ENCODE measurements around the gene HRH3.

The HRH3 gene

DNA sequence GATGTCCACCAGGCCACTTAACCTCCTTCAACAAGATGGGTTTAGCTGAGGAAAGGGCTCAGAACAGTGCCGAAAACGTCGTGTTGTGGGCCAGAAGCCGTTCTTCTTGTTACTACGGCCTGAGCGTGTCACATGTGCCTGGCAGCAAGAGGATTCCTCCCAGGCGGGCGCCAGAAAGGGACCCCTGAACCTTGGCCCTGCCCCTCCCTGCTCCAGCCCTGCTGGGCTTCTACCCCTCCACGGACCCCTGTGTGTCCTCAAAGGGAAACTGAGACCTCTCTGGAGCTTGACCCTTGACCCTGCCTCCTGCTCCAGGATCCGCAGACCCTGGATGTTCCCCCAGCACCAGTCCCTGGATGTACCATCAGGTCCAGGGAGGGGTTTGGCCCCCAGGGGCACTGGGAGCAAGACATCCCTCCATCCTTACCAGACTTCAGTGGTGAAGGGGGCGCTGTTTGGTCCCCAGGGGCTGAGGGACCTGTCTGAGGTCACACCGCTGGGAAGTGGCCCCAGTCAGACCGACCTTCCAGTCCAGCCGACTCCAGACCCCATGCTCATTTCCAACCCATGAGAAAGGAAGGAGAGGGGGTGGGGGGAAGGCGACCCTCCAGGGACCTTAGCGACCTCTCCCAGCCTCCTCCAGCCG is 10.1 kb downstream of the HRH3 start:
- H3K9me3 ChIP-seq (ENCODE audit: control insufficient read depth, low read length) = no peaks in the 10 kb centered on the region
- H3K27ac ChIP-seq (ENCODE audit: insufficient read depth, low read depth, low read length, poor library complexity, severe bottlenecking) = no peak overlapping the region
- H3K4me3 ChIP-seq (ENCODE audit: insufficient read depth, low read depth, low read length) = no peak overlapping the region
- peaks cover 8% of the 10 kb centered on the region for H3K27me3 ChIP-seq (ENCODE audit: control insufficient read depth, insufficient read depth, low read length, poor library complexity, severe bottlenecking)
- no peaks in the 10 kb centered on the region for H3K36me3 ChIP-seq (ENCODE audit: control insufficient read depth, insufficient read depth, low read length)
- H3K4me1 ChIP-seq (ENCODE audit: control insufficient read depth, insufficient read depth, low read length) = peaks cover 8% of the 10 kb centered on the region
- 82 to 84% methylated on average over 17 of the region's 17 CpGs for WGBS, 2 experiments

DNA sequence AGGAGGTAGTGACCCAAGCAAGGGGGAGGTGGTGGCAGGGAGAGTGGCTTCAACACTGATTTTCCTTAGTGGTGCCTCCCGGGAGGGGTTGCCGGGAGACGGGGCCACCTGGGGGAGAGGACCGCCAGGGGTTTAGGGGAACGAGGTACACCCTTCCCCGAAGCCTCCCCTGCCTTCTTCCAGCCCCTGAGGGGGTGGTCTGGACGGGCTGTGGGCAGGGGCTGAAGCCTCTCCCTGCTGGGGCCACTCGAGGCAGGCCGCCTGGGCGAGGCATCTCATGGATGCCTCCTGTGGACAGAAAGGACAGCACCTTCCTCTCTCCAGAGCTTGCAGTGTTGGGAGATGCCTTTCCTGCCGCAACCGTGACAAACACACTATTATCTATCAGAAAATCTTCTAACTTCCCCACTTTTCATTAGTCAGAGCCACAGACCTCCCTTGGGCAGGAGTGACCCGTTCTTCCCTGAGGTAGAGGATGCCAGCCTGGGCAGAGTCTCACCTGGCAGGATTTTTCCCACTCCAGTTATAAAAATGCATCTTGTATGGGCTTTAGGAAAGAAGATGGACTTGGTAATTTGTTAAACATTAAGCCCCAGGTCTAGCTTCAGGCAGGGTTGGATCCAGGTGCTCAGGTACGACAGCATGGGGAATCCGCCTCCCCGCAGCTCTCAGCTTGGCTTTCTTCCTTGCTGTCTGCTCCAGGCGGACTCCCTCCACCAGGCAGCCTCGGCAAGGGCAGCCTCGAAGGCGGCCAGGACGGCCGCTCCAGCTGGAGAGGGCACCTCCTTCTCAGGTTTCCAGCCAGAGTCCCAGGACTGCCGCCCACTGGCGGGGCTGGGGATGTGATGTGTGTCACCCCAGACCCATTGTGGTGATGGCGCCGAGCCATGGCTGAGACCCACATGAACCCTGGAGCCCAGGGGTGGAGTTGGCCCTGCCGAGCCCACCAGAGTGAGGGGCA is 11.0 kb downstream of the HRH3 start:
- Histone ChIP-seq H3K27ac (ENCODE audit: insufficient read depth, low read depth, low read length, poor library complexity, severe bottlenecking) (no peak overlapping the region), H3K4me3 (ENCODE audit: insufficient read depth, low read depth, low read length) (no peak overlapping the region), H3K4me1 (ENCODE audit: control insufficient read depth, insufficient read depth, low read length) (peaks cover 8% of the 10 kb centered on the region), H3K27me3 (ENCODE audit: control insufficient read depth, insufficient read depth, low read length, poor library complexity, severe bottlenecking) (no peaks in the 10 kb centered on the region), H3K9me3 (ENCODE audit: control insufficient read depth, low read length) (no peaks in the 10 kb centered on the region), H3K36me3 (ENCODE audit: control insufficient read depth, insufficient read depth, low read length) (no peaks in the 10 kb centered on the region)
- WGBS, 2 experiments = 63 to 64% methylated on average over 27 of the region's 27 CpGs

DNA sequence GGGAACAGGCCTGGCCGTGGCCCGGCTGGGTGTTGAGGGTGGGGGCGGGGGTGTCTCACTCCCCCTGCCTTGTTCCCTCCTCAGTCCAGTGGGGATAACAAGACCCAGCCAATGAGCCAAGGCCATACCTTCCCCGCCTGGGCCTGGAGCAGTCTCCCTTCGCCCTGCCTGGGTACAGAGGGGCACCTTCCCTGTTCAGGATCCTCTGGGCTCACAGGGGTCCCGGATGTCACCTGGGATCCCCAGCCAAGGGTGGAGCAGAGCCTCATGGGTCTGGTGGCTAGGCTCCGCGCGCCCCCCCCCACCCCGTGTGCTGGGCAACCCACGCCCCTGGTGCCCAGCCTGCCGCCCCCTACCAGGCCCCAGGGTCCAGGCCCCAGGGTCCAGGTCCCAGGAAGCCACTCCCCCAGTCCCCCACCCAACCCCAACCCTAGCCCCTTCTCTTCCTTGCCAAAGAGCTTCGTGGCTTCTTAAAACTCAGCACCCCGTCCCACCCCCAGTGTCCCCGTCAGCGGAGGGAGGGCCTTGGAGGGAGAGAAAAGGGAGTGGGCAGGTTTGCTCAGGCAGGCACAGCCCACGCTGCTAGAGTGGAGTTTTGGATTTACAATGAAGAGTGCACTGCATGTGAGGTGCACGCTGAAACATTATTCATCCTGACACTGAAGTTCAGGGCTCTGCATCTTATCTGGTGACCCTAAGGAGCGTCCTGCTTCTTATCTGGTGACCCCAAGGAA is 11.8 kb downstream of the HRH3 start:
- no peaks in the 10 kb centered on the region for H3K9me3 ChIP-seq (ENCODE audit: control insufficient read depth, low read length)
- no peak overlapping the region for H3K4me3 ChIP-seq (ENCODE audit: insufficient read depth, low read depth, low read length)
- H3K27me3 ChIP-seq (ENCODE audit: control insufficient read depth, insufficient read depth, low read length, poor library complexity, severe bottlenecking) = no peaks in the 10 kb centered on the region
- H3K4me1 ChIP-seq (ENCODE audit: control insufficient read depth, insufficient read depth, low read length) = peaks cover 8% of the 10 kb centered on the region
- 91 to 95% methylated on average over 17 to 19 of the region's 19 CpGs for WGBS, 2 experiments
- H3K27ac ChIP-seq (ENCODE audit: insufficient read depth, low read depth, low read length, poor library complexity, severe bottlenecking) = no peak overlapping the region
- no peaks in the 10 kb centered on the region for H3K36me3 ChIP-seq (ENCODE audit: control insufficient read depth, insufficient read depth, low read length)

DNA sequence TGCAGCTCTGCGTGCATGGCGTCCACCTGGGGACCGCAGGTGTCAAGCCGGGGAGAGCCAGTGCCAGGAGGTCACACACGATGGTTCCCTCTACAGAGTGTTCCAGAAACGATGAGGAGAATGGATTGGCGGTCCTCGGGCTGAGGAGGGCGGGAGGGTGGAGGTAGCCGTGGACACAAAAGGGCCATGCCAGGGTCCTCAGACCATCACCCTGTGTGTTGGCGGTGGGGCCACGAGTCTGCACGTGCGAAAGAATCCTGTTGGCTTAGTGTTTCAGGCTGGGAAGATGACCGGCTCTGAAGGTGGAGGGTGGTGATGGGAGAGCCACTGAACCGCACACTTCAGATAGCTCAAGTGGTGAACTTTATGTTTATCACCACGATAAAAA is 13.7 kb downstream of the HRH3 start:
- Histone ChIP-seq H3K27ac (ENCODE audit: insufficient read depth, low read depth, low read length, poor library complexity, severe bottlenecking) (no peak overlapping the region), H3K27me3 (ENCODE audit: control insufficient read depth, insufficient read depth, low read length, poor library complexity, severe bottlenecking) (no peaks in the 10 kb centered on the region), H3K36me3 (ENCODE audit: control insufficient read depth, insufficient read depth, low read length) (no peaks in the 10 kb centered on the region), H3K4me3 (ENCODE audit: insufficient read depth, low read depth, low read length) (no peak overlapping the region), H3K4me1 (ENCODE audit: control insufficient read depth, insufficient read depth, low read length) (no peaks in the 10 kb centered on the region), H3K9me3 (ENCODE audit: control insufficient read depth, low read length) (no peaks in the 10 kb centered on the region)
- WGBS, 2 experiments = 89 to 90% methylated on average over 17 of the region's 17 CpGs

DNA sequence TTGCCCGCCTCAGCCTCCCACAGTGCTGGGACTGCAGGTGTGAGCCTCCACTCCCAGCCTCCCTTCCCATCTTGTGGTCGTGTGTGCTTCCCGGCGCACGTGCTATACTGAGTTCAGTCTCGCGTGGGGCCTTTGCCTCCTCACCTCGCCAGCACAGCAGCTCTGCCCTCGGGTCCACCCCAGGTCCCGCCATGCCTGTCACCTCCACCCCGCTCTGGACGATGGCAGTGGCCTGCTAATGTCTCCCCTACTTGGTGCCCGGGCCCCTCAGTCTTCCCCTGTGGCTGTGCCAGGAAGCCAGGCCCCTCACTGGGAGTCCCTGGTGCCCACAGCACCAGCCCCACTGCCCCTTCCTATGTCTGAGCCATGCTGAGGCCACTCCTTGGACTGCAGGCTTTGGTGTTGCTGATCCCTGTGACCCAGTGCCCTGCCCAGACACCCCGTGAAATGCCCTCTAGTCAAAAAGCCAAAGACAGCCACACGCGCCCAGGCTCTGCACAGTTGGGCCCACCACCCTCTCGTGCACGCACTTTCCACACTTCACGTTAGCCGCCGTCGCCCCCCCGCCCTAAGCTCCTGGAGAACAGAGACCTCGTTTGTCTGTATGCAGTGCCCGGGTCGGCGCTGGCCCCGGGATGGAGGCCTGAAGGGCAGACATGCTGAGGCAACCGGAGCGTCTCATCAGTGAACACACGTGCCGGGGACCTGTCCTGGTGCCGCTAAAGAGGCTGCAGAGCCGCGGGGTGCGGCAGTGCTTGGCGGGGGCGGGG is 14.3 kb downstream of the HRH3 start:
- Histone ChIP-seq H3K4me1 (ENCODE audit: control insufficient read depth, insufficient read depth, low read length) (no peaks in the 10 kb centered on the region), H3K27me3 (ENCODE audit: control insufficient read depth, insufficient read depth, low read length, poor library complexity, severe bottlenecking) (no peaks in the 10 kb centered on the region), H3K4me3 (ENCODE audit: insufficient read depth, low read depth, low read length) (no peak overlapping the region), H3K9me3 (ENCODE audit: control insufficient read depth, low read length) (no peaks in the 10 kb centered on the region), H3K27ac (ENCODE audit: insufficient read depth, low read depth, low read length, poor library complexity, severe bottlenecking) (no peak overlapping the region), H3K36me3 (ENCODE audit: control insufficient read depth, insufficient read depth, low read length) (no peaks in the 10 kb centered on the region)
- WGBS, 2 experiments = 92 to 95% methylated on average over 38 of the region's 38 CpGs

DNA sequence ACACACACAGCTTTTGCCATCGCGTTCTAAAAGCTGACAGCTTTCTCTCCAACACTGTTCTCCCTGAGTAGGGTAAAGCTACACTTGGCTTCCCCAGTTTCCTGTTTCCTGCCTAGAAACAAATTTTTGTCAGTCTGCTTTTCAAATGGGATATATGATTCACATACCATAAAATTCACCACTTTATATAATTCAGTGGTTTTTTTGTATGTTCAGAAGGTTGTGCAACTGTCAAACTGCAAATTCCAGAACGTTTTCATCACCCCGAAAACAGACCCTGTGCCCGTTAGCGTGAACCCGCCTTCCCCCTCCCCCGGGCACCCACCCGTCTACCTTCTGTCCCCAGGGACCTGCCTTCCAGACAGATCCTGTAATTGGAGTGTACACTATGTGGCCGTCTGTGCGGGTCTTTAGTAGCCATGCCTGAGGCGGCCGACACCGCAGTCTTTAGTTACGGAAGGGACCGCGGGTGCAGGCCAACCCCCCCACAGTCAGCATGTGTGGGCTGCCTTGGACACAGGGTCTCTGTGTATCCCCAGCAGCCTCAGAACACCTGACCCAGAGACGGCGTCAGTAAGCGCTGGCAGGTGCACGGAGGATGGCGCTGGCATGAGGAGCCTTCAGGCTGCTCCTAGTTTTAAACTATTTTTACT is 16.6 kb downstream of the HRH3 start:
- WGBS, 2 experiments = 89 to 93% methylated on average over 22 of the region's 22 CpGs

DNA sequence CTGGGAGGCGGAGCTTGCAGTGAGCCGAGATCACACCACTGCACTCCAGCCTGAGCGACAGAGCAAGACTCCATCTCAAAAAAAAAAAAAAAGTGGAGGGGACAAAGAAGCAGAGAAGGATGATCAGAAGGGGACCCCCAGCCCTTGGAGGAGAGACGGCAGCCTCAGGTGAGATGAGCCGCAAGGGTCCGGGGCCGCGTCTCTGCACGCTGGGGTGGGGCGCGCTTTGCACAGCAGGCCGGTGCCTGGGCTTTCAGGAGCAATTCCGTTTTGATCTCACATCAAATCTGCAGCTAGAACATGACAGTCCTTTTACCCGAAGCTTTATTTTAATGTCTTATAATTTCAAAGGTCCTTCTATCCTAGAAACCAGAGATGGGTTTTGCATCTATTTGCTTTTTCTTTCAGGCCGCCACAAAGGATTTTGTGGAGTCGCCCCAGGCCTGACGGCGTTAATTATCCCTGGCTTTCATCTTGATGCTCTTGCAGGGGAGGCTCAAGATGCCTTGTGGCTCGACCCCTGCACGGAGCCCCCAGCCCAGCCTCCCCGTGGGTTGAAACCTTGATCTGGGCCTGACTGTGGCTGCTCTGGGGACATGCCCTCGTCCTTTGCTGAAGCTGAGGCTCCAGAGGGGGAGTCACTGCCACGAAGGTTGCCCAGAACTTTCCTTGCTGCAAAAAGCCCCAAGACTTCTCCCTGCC is 17.3 kb downstream of the HRH3 start:
- no peak overlapping the region for H3K27ac ChIP-seq (ENCODE audit: insufficient read depth, low read depth, low read length, poor library complexity, severe bottlenecking)
- 90 to 92% methylated on average over 23 of the region's 23 CpGs for WGBS, 2 experiments
- H3K27me3 ChIP-seq (ENCODE audit: control insufficient read depth, insufficient read depth, low read length, poor library complexity, severe bottlenecking) = no peaks in the 10 kb centered on the region
- H3K36me3 ChIP-seq (ENCODE audit: control insufficient read depth, insufficient read depth, low read length) = peaks cover 13% of the 10 kb centered on the region
- no peaks in the 10 kb centered on the region for H3K4me1 ChIP-seq (ENCODE audit: control insufficient read depth, insufficient read depth, low read length)
- H3K4me3 ChIP-seq (ENCODE audit: insufficient read depth, low read depth, low read length) = no peak overlapping the region
- H3K9me3 ChIP-seq (ENCODE audit: control insufficient read depth, low read length) = no peaks in the 10 kb centered on the region

More for the DNA sequence above, 16.6 kb downstream of the HRH3 start:
- Histone ChIP-seq H3K36me3 (ENCODE audit: control insufficient read depth, insufficient read depth, low read length) (peaks cover 9% of the 10 kb centered on the region), H3K4me3 (ENCODE audit: insufficient read depth, low read depth, low read length) (no peak overlapping the region), H3K27me3 (ENCODE audit: control insufficient read depth, insufficient read depth, low read length, poor library complexity, severe bottlenecking) (no peaks in the 10 kb centered on the region), H3K27ac (ENCODE audit: insufficient read depth, low read depth, low read length, poor library complexity, severe bottlenecking) (no peak overlapping the region), H3K4me1 (ENCODE audit: control insufficient read depth, insufficient read depth, low read length) (no peaks in the 10 kb centered on the region), H3K9me3 (ENCODE audit: control insufficient read depth, low read length) (no peaks in the 10 kb centered on the region)

DNA sequence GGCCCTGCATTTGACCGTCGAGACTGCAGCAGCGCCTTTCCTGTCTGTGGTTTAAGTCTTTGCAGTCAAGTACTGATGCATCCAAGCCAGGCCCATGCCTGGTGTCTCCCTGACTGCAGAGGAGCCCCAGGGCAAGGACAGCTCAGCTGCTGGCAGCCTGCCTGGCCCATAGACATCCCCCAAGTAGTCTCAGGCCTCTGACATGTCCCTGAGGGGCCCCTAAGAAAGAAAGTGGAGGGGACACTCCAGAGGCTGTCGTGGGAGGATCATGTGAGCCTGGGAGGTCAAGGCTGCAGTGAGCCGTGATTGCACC is 18.0 kb downstream of the HRH3 start:
- WGBS, 2 experiments = 78 to 81% methylated on average over 5 of the region's 5 CpGs
- Histone ChIP-seq H3K27me3 (ENCODE audit: control insufficient read depth, insufficient read depth, low read length, poor library complexity, severe bottlenecking) (no peaks in the 10 kb centered on the region), H3K36me3 (ENCODE audit: control insufficient read depth, insufficient read depth, low read length) (peaks cover 13% of the 10 kb centered on the region), H3K9me3 (ENCODE audit: control insufficient read depth, low read length) (no peaks in the 10 kb centered on the region), H3K4me1 (ENCODE audit: control insufficient read depth, insufficient read depth, low read length) (no peaks in the 10 kb centered on the region), H3K27ac (ENCODE audit: insufficient read depth, low read depth, low read length, poor library complexity, severe bottlenecking) (no peak overlapping the region), H3K4me3 (ENCODE audit: insufficient read depth, low read depth, low read length) (no peak overlapping the region)

All from ectodermal cell (in vitro differentiated cells).